Glutamatergic neuron (in vitro differentiated cells): ENCODE results near the gene WNT4. TPM values are rescaled to one million over a fixed set of nuclear protein-coding genes. Genes with fewer than 3 reads are reported as not detected.

Experiments
- DNase-seq: peaks from one replicate; pipeline ENCODE4 v3.0.0; 2022
- H3K27ac Mint-ChIP-seq: one replicate; pipeline ENCODE4 v1.8.0; 2020; ENCODE audit warnings: mild to moderate bottlenecking, mixed read lengths, inconsistent platforms; ENCODE audit not compliant: unreplicated experiment
- H3K27me3 Mint-ChIP-seq: one replicate; pipeline ENCODE4 v1.8.0; 2020; ENCODE audit warnings: mild to moderate bottlenecking, moderate library complexity, mixed read lengths, inconsistent platforms; ENCODE audit not compliant: unreplicated experiment
- H3K36me3 Mint-ChIP-seq: one replicate; pipeline ENCODE4 v1.8.0; 2020; ENCODE audit warnings: mild to moderate bottlenecking, mixed read lengths, inconsistent platforms; ENCODE audit not compliant: unreplicated experiment
- H3K4me1 Mint-ChIP-seq: one replicate; pipeline ENCODE4 v1.8.0; 2020; ENCODE audit warnings: mild to moderate bottlenecking, low read depth, mixed read lengths, inconsistent platforms; ENCODE audit not compliant: unreplicated experiment
- H3K4me3 Mint-ChIP-seq: one replicate; pipeline ENCODE4 v1.8.0; 2020; ENCODE audit warnings: mild to moderate bottlenecking, mixed read lengths, inconsistent platforms; ENCODE audit not compliant: unreplicated experiment
- H3K9me3 Mint-ChIP-seq: one replicate; pipeline ENCODE4 v1.8.0; 2020; ENCODE audit warnings: mild to moderate bottlenecking, moderate library complexity, mixed read lengths, inconsistent platforms; ENCODE audit not compliant: unreplicated experiment
- total RNA-seq: library from RNA; stranded (reverse); fragmentation: NEBNext Ultra II Directional; extraction: Animal tissue kit (Norgen Biotek cat#: 25700); gene quantifications from one replicate; pipeline ENCODE4 v1.2.1, GENCODE V29; 2021; ENCODE audit not compliant: unreplicated experiment
- TF ChIP-seq, protein P1 (sequence below): fragments of 200-600 bp; sonication (generic); IDR thresholded peaks from one replicate; pipeline ENCODE4 v1.5.0; 2021; ENCODE audit not compliant: partially characterized antibody, unreplicated experiment

The WNT4 gene
- total RNA-seq, 1 donor from 2014 or later = not detected

DNA sequence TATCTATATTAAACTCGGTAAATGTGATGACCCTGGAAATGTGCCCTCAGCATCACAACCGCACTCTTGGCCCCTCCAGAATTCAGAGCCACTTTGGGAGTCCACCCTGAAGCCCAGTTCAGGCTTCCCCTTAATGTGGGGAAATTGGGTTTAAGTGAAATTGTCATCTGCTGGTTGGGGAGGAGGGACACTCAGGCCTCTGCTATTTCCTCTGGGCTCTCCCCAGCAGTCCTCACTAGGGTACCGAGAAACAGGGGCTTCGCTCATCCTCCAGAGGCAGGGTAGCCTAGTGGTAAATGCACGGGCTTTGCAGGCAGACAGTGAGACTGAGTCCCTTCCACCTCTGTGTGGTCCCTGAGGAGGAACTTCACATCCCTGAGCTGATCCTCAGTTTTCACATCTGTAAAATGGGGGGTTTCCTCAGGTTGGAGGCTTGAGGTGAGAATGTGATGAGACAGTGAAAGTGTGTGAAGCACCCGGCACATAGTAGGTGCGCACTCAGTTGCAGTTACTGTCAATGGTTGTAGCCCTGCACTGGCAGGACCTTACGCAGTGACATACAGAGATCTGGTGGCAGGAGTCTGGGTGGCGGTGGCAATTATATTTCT lies 14.6 kb upstream of the WNT4 start:
- Mint-ChIP-seq H3K9me3 (peaks cover 2% of the 10 kb centered on the region), H3K27me3 (peaks cover 7% of the 10 kb centered on the region), H3K27ac (no peak overlapping the region), H3K4me3 (no peak overlapping the region), H3K36me3 (no peaks in the 10 kb centered on the region), H3K4me1 (peaks cover 7% of the 10 kb centered on the region)
- TF ChIP-seq, protein P1, sequence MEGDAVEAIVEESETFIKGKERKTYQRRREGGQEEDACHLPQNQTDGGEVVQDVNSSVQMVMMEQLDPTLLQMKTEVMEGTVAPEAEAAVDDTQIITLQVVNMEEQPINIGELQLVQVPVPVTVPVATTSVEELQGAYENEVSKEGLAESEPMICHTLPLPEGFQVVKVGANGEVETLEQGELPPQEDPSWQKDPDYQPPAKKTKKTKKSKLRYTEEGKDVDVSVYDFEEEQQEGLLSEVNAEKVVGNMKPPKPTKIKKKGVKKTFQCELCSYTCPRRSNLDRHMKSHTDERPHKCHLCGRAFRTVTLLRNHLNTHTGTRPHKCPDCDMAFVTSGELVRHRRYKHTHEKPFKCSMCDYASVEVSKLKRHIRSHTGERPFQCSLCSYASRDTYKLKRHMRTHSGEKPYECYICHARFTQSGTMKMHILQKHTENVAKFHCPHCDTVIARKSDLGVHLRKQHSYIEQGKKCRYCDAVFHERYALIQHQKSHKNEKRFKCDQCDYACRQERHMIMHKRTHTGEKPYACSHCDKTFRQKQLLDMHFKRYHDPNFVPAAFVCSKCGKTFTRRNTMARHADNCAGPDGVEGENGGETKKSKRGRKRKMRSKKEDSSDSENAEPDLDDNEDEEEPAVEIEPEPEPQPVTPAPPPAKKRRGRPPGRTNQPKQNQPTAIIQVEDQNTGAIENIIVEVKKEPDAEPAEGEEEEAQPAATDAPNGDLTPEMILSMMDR = no peak
- no peak for DNase-seq

DNA sequence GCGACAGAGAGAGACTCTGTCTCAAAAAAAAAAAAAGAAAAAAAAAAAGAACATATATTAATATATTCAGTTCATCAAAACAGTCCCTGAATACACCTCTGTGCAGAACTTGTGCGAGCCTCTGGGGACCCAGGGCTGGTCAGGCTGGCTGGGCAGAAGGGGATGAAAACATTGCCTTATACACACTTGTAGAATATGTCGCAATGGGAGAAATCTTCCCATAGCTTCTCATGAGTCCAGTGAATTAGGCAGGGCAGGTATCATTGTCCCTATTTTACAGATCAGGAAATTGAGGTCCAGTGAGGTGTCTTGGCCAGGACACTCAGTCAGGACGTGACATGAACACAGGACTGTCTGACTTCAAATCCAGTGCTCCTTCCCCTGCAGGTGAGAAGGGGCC lies 12.6 kb upstream of the WNT4 start:
- no peak for DNase-seq
- H3K27me3 Mint-ChIP-seq = peaks cover 4% of the 10 kb centered on the region
- peaks cover 7% of the 10 kb centered on the region for H3K4me1 Mint-ChIP-seq
- H3K27ac Mint-ChIP-seq = no peak overlapping the region
- H3K4me3 Mint-ChIP-seq = no peak overlapping the region
- no peaks in the 10 kb centered on the region for H3K9me3 Mint-ChIP-seq
- TF ChIP-seq, protein P1 = no peak
- no peaks in the 10 kb centered on the region for H3K36me3 Mint-ChIP-seq

DNA sequence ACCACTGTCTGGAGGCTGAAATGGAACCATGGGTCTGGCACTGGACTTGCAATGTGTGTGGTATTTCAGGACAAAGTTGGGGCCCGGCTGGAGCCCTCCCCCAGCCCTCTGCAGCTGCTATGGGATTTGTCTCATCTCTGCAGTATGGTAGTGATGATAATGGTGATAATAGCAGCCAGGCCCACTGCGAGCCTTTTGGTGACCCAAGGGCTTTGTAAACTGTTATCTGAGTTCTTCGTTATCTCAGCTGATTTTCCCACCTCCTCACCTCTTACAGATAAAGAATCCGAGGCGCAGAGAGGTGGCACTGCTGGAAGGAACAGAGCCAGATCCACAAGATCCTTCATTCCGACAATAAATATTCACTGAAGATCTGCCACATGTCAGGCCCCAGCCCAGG lies 11.7 kb upstream of the WNT4 start:
- H3K27ac Mint-ChIP-seq = no peak overlapping the region
- peaks cover 7% of the 10 kb centered on the region for H3K4me1 Mint-ChIP-seq
- no peak overlapping the region for H3K4me3 Mint-ChIP-seq
- peaks cover 4% of the 10 kb centered on the region for H3K27me3 Mint-ChIP-seq
- TF ChIP-seq, protein P1 = no peak
- DNase-seq = no peak
- no peaks in the 10 kb centered on the region for H3K9me3 Mint-ChIP-seq
- H3K36me3 Mint-ChIP-seq = no peaks in the 10 kb centered on the region

DNA sequence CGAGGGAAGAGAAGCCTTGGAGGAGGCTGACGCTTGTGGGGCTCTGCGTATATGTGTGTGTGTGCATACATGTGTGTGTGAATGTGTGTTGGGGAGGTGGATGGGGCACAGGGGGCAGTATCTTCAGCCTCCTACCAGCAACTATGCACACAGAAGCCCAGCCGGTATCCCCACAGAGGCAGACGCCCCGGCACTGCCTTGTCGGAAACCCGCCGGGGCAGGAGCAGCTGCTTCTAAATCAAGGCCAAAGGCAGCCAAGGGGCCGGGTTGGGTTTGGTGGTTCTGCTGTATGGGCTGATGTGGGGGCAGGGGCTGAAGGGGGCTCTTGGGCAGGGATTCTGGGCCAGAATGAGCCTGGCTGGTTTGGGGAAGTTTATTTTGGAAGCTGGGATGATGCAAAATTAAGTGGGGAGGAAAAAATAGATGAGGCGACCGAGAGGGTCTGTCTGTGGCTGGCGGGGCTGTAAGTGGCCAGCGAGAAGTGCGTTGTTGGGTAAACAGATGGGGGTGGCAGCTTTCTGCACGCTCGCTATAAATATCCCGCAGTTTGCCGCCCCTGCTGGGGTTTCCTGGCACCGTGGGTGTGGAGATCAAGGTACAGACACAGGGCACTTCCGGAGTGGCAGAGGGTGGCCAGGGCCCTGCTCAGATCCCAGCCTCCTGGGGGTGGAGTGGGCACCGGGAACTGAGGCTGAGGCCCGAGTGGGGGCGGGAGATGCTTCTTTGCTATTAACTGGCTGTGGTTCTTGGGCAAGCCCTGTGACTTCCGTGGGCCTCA lies 11.0 kb upstream of the WNT4 start:
- H3K27ac Mint-ChIP-seq = no peak overlapping the region
- H3K4me3 Mint-ChIP-seq = no peak overlapping the region
- DNase-seq = no peak
- peaks cover 6% of the 10 kb centered on the region for H3K27me3 Mint-ChIP-seq
- H3K36me3 Mint-ChIP-seq = no peaks in the 10 kb centered on the region
- H3K4me1 Mint-ChIP-seq = peaks cover 7% of the 10 kb centered on the region
- TF ChIP-seq, protein P1 = no peak
- no peaks in the 10 kb centered on the region for H3K9me3 Mint-ChIP-seq

DNA sequence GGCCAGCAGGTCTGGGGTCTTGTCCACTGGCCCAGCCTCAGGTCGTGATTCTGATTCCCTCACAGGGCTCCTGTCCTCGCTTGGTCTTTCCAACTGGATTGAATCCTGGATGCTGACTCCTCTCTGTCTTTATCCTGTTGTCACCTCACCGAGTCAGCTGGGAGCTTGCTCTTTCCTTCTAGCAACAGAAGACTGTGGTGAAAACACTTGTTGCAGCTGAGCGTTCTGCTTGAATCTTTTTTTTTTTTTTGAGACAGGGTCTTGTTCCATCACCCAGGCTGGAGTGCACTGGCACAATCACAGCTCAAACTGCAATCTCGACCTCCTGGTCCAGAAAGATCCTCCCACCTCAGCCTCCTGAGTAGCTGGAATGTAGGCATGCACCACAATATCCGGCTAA lies 8.0 kb upstream of the WNT4 start:
- DNase-seq = no peak
- Mint-ChIP-seq H3K27me3 (peaks cover 6% of the 10 kb centered on the region), H3K27ac (no peak overlapping the region), H3K4me1 (peaks cover 7% of the 10 kb centered on the region), H3K4me3 (no peak overlapping the region), H3K9me3 (no peaks in the 10 kb centered on the region), H3K36me3 (no peaks in the 10 kb centered on the region)
- TF ChIP-seq, protein P1 = no peak
